Cardiac fibroblast (primary cell): ENCODE measurements around the gene RPL21.
"Not testable (repeated sequence)": the region's sequence is repeated elsewhere in the genome, so short reads cannot be mapped to it uniquely, and the experiment has no call there.

Experiments used
- DNase-seq, 2 donors: peaks; one replicate each; pipeline versions ENCODE4 v3.0.0 to v3.0.0-alpha.2; 2010; ENCODE audit warnings: low read depth in 2 of 2
- H3K4me3 ChIP-seq, 2 donors: replicated peaks in 1 of 2; 1 replicate in 1 of 2; 2 replicates in 1 of 2; pipeline ENCODE4 v1.5.1; 2011; ENCODE audit warnings: low read depth in 2 of 2, low read length in 2 of 2, mild to moderate bottlenecking in 2 of 2, moderate library complexity in 1 of 2
- TF ChIP-seq, protein P1 (sequence below): IDR thresholded peaks from one replicate; pipeline ENCODE4 v1.5.1; 2011; ENCODE audit warnings: low read depth, mild to moderate bottlenecking, low read length, inconsistent platforms

Gene RPL21

DNA sequence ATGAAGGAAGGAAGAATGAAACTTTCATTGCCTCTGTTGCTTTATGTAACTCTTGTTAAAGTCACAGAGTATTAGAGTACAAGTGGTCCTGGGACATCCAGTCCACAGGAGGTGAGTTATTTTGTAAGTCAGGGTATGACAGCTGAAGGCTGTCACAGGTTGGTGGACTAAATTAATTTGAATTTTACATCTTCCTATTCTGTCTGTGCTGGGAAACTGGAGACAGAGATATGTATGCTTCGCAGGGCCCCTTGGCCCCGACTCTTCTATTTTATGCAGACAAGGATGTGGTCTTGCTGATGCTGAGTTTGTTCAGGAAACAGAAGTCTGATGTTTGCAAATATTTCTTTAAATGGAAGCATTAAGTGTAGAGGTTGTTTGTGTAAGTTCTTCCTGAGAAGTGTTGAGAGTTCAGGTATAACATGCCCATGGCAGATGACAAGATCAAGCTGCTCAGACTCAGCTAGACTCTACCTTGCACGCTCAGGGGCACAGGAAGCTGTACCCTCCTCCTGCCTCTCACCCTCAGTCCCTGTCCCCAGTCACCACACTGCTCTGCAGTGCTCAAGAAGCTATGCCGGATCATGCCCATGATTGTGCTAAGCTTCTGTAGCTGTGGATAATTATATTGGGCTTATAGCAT, 42.6 kb downstream of the RPL21 start:
- no peak overlapping the region for H3K4me3 ChIP-seq
- TF ChIP-seq, protein P1, sequence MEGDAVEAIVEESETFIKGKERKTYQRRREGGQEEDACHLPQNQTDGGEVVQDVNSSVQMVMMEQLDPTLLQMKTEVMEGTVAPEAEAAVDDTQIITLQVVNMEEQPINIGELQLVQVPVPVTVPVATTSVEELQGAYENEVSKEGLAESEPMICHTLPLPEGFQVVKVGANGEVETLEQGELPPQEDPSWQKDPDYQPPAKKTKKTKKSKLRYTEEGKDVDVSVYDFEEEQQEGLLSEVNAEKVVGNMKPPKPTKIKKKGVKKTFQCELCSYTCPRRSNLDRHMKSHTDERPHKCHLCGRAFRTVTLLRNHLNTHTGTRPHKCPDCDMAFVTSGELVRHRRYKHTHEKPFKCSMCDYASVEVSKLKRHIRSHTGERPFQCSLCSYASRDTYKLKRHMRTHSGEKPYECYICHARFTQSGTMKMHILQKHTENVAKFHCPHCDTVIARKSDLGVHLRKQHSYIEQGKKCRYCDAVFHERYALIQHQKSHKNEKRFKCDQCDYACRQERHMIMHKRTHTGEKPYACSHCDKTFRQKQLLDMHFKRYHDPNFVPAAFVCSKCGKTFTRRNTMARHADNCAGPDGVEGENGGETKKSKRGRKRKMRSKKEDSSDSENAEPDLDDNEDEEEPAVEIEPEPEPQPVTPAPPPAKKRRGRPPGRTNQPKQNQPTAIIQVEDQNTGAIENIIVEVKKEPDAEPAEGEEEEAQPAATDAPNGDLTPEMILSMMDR = no peak
- no peak for DNase-seq

DNA sequence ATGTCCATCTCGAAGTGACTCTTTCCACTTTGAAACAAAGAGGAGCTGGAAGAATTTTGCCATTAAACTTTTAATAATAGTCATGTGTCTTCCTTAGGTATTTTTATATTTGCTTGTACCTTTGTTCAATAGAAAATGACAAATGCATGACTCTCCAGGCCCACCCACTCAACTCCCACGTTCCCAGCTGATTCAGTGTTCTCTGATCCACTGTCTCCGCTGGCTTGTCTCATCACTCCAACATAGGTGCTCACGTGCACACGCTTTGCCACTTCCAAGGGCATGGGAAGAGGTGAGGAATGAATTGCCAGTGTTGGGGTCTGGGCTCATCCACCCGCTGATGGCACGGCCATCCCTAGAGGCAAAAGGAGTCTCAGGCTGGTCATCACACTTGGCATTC, 43.7 kb downstream of the RPL21 start:
- TF ChIP-seq, protein P1 = no peak
- DNase-seq = no peak

DNA sequence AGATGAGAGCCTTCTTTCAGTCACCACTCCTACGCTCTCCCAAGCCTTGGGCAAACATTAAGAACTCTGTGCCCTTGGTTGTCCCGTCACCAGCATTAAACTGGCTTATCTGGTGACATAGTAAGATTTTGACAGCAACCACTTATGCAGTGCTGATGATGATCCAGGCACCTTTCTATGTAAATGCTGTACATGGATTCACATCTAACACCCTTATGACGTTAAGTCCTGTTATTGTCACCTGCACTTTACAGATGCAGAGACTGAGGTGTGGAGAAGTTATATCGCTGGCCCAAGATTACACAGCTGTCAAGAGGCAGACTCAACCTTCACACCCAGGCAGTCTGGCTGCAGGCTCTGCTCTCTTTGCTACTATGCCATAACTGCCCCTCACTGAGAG, 44.3 kb downstream of the RPL21 start:
- no peak overlapping the region for H3K4me3 ChIP-seq
- DNase-seq = no peak
- TF ChIP-seq, protein P1 = no peak

More for the DNA sequence above, 43.7 kb downstream of the RPL21 start:
- H3K4me3 ChIP-seq = no peak overlapping the region

DNA sequence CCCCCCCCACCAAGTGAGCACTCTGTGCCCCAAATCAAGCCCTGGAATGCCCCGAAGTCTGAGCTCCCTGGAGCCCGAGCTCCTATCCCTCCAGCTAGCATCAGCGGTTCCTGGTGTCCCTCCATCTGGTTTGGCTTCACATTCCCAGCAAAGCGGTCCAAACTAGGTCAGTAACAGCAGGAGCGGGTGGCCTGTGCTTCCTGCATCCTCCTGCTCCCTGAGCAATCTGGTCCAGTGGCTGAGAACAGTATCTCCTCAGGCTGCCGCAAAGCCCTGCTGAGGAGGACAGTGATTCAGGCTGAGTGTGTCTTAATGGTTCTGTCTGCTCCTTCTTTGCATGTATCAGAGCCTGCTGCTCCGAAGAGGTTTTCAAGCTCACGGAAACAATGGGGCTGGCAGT, 45.1 kb downstream of the RPL21 start:
- H3K4me3 ChIP-seq = no peak overlapping the region
- TF ChIP-seq, protein P1 = no peak
- no peak for DNase-seq

DNA sequence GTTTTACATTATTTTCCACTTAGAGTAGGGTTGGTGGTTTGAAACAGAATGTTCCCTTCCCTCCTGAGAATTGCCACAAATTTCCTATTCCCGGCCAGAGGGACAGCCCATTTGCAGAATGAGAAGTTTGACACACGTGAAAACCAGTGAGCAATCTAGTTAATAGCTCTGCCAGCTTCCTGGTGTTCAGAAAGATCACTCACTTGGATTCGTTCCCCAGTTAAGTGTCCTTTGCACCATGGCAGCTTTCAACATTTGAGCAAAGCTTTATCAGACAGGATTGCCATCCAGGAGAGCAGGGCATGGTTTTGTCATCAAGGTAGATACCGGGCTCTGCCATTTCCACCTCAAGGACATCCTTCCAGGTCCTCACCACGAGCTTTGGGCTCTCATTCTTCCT, 47.5 kb downstream of the RPL21 start:
- TF ChIP-seq, protein P1 = no peak
- H3K4me3 ChIP-seq = no peak overlapping the region
- DNase-seq = no peak

DNA sequence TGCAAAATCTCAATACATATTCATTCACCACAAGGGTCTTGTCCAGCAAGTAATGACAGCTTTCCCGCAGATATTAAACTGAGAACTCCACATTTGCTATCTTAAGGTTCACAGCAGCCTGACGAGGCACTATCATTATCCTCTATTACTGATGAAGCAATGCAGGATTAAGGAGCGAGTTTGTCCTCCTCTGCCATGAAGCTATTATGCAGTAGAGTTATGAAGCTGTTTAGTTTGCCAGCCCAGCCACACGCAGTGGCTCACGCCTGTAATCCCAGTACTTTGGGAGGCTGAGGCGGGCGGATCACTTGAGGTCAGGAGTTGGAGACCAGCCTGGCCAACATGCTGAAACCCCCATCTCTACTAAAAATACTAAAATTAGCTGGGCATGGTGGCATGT, 49.0 kb downstream of the RPL21 start:
- not testable (repeated sequence) for H3K4me3 ChIP-seq, DNase-seq

DNA sequence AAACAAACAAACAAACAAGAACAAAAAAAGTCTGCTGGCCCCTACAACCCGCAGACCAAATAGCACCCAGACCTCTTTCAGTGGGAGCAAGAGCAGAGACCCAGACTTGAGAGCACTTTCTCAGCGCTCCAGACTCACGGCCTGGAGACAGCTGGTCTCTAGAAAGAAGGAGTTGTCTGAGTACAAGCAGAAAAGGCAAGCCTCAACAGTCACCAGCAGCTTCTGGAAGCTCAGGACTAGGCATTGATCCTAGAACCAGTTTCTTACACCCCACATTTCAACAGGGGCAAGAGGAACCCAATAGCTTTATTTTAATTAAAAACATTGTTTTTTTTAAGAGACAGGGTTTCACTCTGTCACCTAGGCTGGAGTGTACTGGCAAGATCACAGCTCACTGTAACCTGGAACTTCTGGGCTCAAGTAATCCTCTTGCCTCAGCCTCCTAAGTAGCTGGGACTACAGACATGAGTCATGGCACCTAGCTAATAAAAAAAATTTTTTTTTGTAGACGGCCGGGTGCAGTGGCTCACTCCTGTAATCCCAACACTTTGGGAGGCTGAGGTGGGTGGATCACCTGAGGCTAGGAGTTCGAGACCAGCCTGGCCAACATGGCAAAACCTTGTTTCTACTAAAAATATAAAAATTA, 49.7 kb downstream of the RPL21 start:
- DNase-seq = no peak
- no peak overlapping the region for H3K4me3 ChIP-seq
- TF ChIP-seq, protein P1 = no peak
